HFFc6 (cell line): ENCODE measurements around the gene SCN1B. TPM values are rescaled to one million over a fixed set of nuclear protein-coding genes. Genes with fewer than 3 reads are reported as not detected.

Experiments
- DNase-seq: peaks from one replicate; pipeline ENCODE4 v3.0.0-alpha.2; 2018
- H3K27ac Mint-ChIP-seq: 2 replicates; pipeline ENCODE4 v1.8.0; 2020; ENCODE audit warnings: mild to moderate bottlenecking, mixed read lengths
- H3K27me3 Mint-ChIP-seq: 2 replicates; pipeline ENCODE4 v1.8.0; 2021; ENCODE audit warnings: mild to moderate bottlenecking, moderate library complexity, mixed read lengths; ENCODE audit not compliant: insufficient read depth
- H3K36me3 Mint-ChIP-seq: 2 replicates; pipeline ENCODE4 v1.8.0; 2021; ENCODE audit warnings: low read depth, mixed read lengths
- H3K4me1 Mint-ChIP-seq: 2 replicates; pipeline ENCODE4 v1.8.0; 2020; ENCODE audit warnings: low read depth, mixed read lengths
- H3K4me3 Mint-ChIP-seq: 2 replicates; pipeline ENCODE4 v1.8.0; 2020; ENCODE audit warnings: mild to moderate bottlenecking, moderate library complexity, mixed read lengths
- H3K9me3 Mint-ChIP-seq: 2 replicates; pipeline ENCODE4 v1.8.0; 2020; ENCODE audit warnings: mild to moderate bottlenecking, mixed read lengths
- CTCF ChIP-seq: fragments of 200-600 bp; sonication (generic); IDR thresholded peaks from 2 replicates; pipeline ENCODE4 v1.5.0; 2021; ENCODE audit warnings: antibody characterized with exemption, mild to moderate bottlenecking
- total RNA-seq, 6 experiments: library from RNA; stranded (reverse); fragmentation: NEBNext Ultra II Directional; extraction: Animal tissue kit (Norgen Biotek cat#: 25700); gene quantifications; 2 replicates in 1 of 6; 3 replicates in 5 of 6; pipeline ENCODE4 v1.2.3, GENCODE V29; 2021

Gene SCN1B
- total RNA-seq, 6 experiments from 2014 or later: 6.8 to 14.2 (median 12.6) TPM

GRCh38 chr19:35089554-35089953, 59.3 kb downstream of the SCN1B start:
- H3K27me3 Mint-ChIP-seq: peaks cover under 1% of the 10 kb centered on the region; the same call in 1 of the 2 replicates
- no peak for TF ChIP-seq CTCF
- no peak for DNase-seq
- no peak overlapping the region for H3K27ac Mint-ChIP-seq
- H3K36me3 Mint-ChIP-seq: no peaks in the 10 kb centered on the region
- no peak overlapping the region for H3K4me3 Mint-ChIP-seq
- H3K4me1 Mint-ChIP-seq: peaks cover 25% of the 10 kb centered on the region
- no peaks in the 10 kb centered on the region for H3K9me3 Mint-ChIP-seq

Other genes starting within 250 kb of the SCN1B start
- 1 to 10 TPM; 1.9 to 3.1 (median 2.2) TPM for gene ZNF30, start 103.6 kb upstream of the SCN1B start, total RNA-seq
- gene ZNF792, start 66.2 kb upstream of the SCN1B start, total RNA-seq: 1 to 10 TPM; 2.7 to 3.2 (median 3.0) TPM
- 10 to 100 TPM; 48.2 to 51.3 (median 50.0) TPM for gene GRAMD1A, start 30.1 kb upstream of the SCN1B start, total RNA-seq
- not detected for gene HPN, start 11.3 kb downstream of the SCN1B start, total RNA-seq
- not detected for gene FXYD3, start 85.4 kb downstream of the SCN1B start, total RNA-seq
- under 1 TPM in 5 of 6 experiments, not detected in 1; 0.08 to 0.17 (median 0.10) TPM for gene LGI4, start 104.6 kb downstream of the SCN1B start, total RNA-seq
- 1 to 10 TPM in 4 of 6 experiments, under 1 TPM in 1, not detected in 1; 0.92 to 2.7 (median 2.1) TPM for gene FXYD1, start 108.4 kb downstream of the SCN1B start, total RNA-seq
- under 1 TPM in 3 of 6 experiments, not detected in 3; 0.32 to 0.87 (median 0.68) TPM for gene FXYD7, start 112.8 kb downstream of the SCN1B start, total RNA-seq
- gene FXYD5, start 124.3 kb downstream of the SCN1B start, total RNA-seq: 100 to 1,000 TPM; 317 to 417 (median 353) TPM
- gene FAM187B, start 198.3 kb downstream of the SCN1B start, total RNA-seq: not detected
- 1 to 10 TPM; 1.7 to 3.3 (median 2.3) TPM for gene LSR, start 218.5 kb downstream of the SCN1B start, total RNA-seq
- gene USF2, start 238.5 kb downstream of the SCN1B start, total RNA-seq: 10 to 100 TPM; 66.0 to 78.1 (median 71.4) TPM